ENCODE measurements around the gene BTBD18.

The BTBD18 gene

DNA sequence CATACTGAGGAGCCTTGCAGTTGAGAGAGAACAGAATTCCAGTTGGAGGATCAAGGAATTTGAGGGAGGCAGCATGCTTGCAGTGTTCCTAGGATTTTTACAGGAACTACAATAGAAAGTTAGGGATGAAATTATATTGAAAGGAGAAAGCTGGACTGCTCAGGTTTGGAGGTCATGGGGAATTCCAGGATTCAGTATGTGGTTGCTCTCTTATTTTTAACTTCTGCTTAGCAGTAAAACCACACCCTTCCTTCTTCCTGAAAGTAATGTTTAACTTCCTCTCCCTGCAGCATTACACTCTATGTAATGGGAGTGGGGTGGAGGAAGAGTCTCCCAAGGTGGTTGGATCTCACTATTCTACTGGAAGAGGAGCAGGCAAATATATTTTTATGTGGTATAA is 41.3 kb upstream of the BTBD18 start:
- DNase-seq (ENCODE audit: low read depth), result no peak
- TF ChIP-seq, protein P1, sequence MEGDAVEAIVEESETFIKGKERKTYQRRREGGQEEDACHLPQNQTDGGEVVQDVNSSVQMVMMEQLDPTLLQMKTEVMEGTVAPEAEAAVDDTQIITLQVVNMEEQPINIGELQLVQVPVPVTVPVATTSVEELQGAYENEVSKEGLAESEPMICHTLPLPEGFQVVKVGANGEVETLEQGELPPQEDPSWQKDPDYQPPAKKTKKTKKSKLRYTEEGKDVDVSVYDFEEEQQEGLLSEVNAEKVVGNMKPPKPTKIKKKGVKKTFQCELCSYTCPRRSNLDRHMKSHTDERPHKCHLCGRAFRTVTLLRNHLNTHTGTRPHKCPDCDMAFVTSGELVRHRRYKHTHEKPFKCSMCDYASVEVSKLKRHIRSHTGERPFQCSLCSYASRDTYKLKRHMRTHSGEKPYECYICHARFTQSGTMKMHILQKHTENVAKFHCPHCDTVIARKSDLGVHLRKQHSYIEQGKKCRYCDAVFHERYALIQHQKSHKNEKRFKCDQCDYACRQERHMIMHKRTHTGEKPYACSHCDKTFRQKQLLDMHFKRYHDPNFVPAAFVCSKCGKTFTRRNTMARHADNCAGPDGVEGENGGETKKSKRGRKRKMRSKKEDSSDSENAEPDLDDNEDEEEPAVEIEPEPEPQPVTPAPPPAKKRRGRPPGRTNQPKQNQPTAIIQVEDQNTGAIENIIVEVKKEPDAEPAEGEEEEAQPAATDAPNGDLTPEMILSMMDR (IDR thresholded peaks at IDR 0.05; ENCODE audit: control insufficient read depth, insufficient read depth, low read depth, low read length, missing control alignments), result no peak
- no peak overlapping the region for H3K4me3 ChIP-seq (ENCODE audit: control insufficient read depth, low read depth, low read length)

DNA sequence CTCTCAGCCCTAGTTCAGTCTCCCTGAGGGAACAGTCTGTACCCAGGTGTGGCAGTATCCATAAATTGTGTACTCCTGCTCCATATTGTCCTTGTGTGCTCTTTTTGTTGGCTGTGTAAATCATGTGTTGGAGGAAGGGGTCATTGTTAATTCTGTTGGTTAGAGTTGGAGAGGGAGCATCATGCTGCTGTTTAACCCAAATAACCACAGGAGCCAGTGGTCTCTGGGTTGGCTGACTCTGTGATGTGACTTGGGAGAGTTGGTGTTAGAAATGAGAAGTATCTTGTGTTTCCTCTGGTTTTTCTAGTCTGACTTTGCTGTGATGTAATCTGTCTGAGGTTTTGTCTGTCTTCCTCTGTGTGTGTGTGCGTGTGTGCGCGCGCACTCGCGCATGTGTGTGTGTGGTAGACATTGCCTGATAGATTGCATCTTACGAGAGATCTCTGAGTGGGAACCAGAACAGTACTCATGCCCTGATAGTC is 40.5 kb upstream of the BTBD18 start:
- TF ChIP-seq, protein P1 (IDR thresholded peaks at IDR 0.05; ENCODE audit: control insufficient read depth, insufficient read depth, low read depth, low read length, missing control alignments), result no peak
- no peak overlapping the region for H3K4me3 ChIP-seq (ENCODE audit: control insufficient read depth, low read depth, low read length)
- no peak for DNase-seq (ENCODE audit: low read depth)

DNA sequence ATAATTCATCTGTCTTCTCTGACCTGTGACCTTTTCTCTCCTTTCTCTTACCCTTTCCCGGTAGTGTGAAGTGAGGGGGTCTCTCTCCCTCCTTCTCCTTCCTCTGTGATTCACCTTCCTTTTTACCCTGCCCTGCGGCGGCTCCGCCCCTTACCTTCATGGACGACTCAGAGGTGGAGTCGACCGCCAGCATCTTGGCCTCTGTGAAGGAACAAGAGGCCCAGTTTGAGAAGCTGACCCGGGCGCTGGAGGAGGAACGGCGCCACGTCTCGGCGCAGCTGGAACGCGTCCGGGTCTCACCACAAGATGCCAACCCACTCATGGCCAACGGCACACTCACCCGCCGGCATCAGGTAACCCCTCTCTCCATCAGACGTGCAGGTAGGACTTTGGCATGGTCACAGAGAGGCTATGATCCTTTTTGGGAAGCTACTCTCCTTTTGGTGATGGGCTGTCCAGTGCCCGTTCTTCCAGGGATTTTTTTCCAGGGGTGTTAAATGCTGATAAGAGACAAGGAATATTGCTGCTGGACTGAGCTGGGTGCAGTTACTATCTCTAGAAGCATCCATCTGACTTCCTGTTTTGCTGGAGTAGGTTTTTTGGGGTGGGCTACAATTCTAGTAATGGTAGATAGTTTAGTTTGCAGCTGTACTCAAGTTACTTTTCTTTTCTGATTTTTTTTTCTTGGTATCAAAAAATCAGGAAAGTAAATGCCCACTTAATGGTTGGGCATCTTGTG is 39.9 kb upstream of the BTBD18 start:
- H3K4me3 ChIP-seq (ENCODE audit: control insufficient read depth, low read depth, low read length), result no peak overlapping the region
- DNase-seq (ENCODE audit: low read depth), result no peak
- TF ChIP-seq, protein P1 (IDR thresholded peaks at IDR 0.05; ENCODE audit: control insufficient read depth, insufficient read depth, low read depth, low read length, missing control alignments), result no peak

DNA sequence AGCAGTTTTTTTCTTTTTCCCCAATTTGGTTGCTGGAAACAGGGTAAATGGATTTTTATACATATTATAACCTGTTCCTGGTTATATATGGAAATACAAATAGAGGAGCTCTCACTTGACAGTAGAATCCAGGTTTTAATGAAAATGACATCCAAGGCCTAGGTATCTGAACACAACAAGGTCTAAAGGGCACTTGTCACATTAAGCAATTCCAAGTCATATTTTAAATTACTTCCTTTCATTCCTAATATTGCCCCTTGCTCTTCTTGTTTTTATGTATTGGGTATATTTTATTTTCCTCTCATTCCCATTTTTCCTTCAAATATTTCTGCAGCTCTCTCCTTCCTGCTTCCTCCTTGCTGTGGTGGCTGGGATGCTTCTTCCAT is 37.1 kb upstream of the BTBD18 start:
- H3K4me3 ChIP-seq (ENCODE audit: control insufficient read depth, low read depth, low read length), result no peak overlapping the region
- TF ChIP-seq, protein P1 (IDR thresholded peaks at IDR 0.05; ENCODE audit: control insufficient read depth, insufficient read depth, low read depth, low read length, missing control alignments), result no peak
- DNase-seq (ENCODE audit: low read depth), result no peak

DNA sequence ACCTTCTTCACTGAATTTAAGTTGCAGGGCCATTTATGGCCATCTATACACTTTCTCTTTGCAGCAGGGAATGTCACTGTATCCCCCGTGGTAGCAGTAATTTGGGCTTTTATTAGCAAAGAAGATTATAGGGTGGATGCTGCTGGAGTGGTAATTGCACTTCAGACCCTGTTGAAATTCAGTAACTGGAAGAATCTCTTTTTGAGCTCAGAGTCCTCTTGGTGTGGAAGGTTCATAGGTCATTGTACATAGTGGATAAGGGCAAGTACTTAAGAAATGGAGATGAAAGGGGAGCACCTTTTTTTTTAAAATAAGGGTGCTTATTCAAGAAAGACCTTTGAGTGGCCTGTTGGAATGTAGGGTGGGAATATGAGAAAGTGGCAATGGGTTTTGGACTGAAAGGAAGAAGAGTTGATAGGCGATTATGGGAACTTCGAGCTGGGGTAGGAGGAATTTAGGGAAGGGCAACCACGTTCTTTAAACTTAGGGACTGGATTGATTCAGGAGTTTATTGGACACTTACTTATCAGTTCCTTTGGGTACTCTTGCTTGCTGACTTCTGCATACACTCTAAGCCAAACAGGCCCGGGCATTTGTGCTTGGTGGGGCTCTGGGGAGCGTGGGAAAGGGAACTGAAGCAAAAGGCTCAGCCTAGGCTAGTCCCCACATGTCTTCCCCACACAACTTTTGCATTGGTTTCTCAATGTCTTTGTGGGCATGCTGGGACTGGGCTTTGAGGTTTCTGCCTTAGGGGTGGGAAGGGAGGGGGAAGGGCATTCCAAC is 36.5 kb upstream of the BTBD18 start:
- DNase-seq (ENCODE audit: low read depth), result no peak

DNA sequence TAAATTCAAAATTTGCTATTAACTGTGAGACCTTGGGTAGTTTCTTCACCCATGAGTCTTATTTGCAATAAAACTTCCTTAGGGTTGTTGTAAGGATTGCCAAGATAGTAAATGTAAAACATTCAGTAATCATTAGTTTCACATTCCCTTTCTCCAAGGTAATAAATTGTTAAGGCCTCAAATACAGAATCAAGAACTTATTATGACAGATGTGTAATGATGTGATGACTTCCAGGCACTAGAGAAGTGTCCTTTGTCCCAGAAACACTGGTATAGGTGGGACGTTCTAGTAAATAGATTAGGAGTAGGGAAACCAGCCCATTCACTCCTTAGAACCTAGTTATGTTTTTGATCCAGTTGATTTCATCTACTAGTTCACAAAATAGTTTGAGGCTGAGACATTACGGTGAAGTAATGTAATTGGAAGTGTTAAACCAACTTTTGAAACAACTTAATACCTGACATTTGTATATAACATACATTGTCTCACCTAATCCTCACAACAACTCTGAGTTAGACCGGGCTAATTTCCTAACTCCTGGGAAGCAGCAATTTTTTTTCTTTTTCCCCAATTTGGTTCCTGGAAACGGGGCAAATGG is 35.5 kb upstream of the BTBD18 start:
- TF ChIP-seq, protein P1 (IDR thresholded peaks at IDR 0.05; ENCODE audit: control insufficient read depth, insufficient read depth, low read depth, low read length, missing control alignments), result no peak
- DNase-seq (ENCODE audit: low read depth), result no peak
- H3K4me3 ChIP-seq (ENCODE audit: control insufficient read depth, low read depth, low read length), result no peak overlapping the region

More for the DNA sequence above, 36.5 kb upstream of the BTBD18 start:
- no peak overlapping the region for H3K4me3 ChIP-seq (ENCODE audit: control insufficient read depth, low read depth, low read length)
- TF ChIP-seq, protein P1 (IDR thresholded peaks at IDR 0.05; ENCODE audit: control insufficient read depth, insufficient read depth, low read depth, low read length, missing control alignments), result no peak
